H1 (cell line): ENCODE results near the gene BRCA1. TPM values are rescaled to one million over a fixed set of nuclear protein-coding genes. Genes with fewer than 3 reads are reported as not detected.

Source experiments
- CTCF ChIA-PET: fragments of 300-600 bp; sonication (Branson Sonifier 250); formaldehyde crosslinking; loops from one replicate; lab custom pipeline; 2021; ENCODE audit not compliant: partially characterized antibody; lab: Charles Lee
- POLR2A ChIA-PET: fragments of 300-600 bp; sonication (Branson Sonifier 250); formaldehyde crosslinking; loops from one replicate; lab custom pipeline; 2021; ENCODE audit warnings: inconsistent platforms; ENCODE audit not compliant: partially characterized antibody; lab: Charles Lee
- DNase-seq, 2 experiments: peaks; one replicate each; pipeline versions ENCODE4 v3.0.0 to v3.0.0-alpha.2; 2010 to 2022; ENCODE audit warnings: low spot score in 2 of 2, low read depth in 1 of 2, mixed read lengths in 1 of 2
- FAIRE-seq: peaks from 2 replicates; lab custom pipeline; 2011; peaks lifted over from hg19 to GRCh38; lab: Jason Lieb, UNC
- H2AFZ ChIP-seq: 2 replicates; pipeline ENCODE4 v1.8.1; 2012; ENCODE audit warnings: low read length, inconsistent platforms
- H2AK5ac ChIP-seq: 2 replicates; pipeline ENCODE4 v1.6.1; 2013; ENCODE audit warnings: low read depth, low read length
- H2BK120ac ChIP-seq: replicated peaks from 2 replicates; pipeline ENCODE3; 2013; ENCODE audit warnings: low read depth, low read length, inconsistent platforms
- H2BK12ac ChIP-seq: 2 replicates; pipeline ENCODE4 v1.6.1; 2013; ENCODE audit warnings: low read depth, low read length
- H2BK15ac ChIP-seq: 2 replicates; pipeline ENCODE4 v1.6.1; 2013; ENCODE audit warnings: low read length
- H2BK20ac ChIP-seq: 2 replicates; pipeline ENCODE4 v1.6.1; 2013; ENCODE audit warnings: low read length
- H2BK5ac ChIP-seq: 2 replicates; pipeline ENCODE4 v1.6.1; 2013; ENCODE audit warnings: low read depth, low read length
- H3K14ac ChIP-seq: 2 replicates; pipeline ENCODE4 v1.6.1; 2013; ENCODE audit warnings: inconsistent platforms; ENCODE audit not compliant: insufficient read length
- H3K18ac ChIP-seq: 2 replicates; pipeline ENCODE4 v1.6.1; 2013; ENCODE audit warnings: low read length; ENCODE audit errors: extremely low read depth
- H3K23ac ChIP-seq: 2 replicates; pipeline ENCODE4 v1.6.1; 2013; ENCODE audit warnings: inconsistent platforms; ENCODE audit not compliant: insufficient read length
- H3K23me2 ChIP-seq: 2 replicates; pipeline ENCODE4 v1.6.1; 2013; ENCODE audit warnings: low read depth, low read length
- H3K27ac ChIP-seq: 2 replicates; pipeline ENCODE4 v1.6.1; 2011; ENCODE audit warnings: low read depth, low read length, inconsistent platforms
- H3K27me3 ChIP-seq, 4 experiments: replicated peaks in 1 of 4; 1 replicate in 1 of 4; 2 replicates in 3 of 4; pipeline versions ENCODE4 v1.6.1 to v1.8.1; 2011 to 2013; ENCODE audit warnings: low read length in 3 of 4, mild to moderate bottlenecking in 3 of 4, inconsistent platforms in 2 of 4, mixed read lengths in 2 of 4, moderate library complexity in 1 of 4; ENCODE audit not compliant: control insufficient read depth in 3 of 4, insufficient read depth in 3 of 4; ENCODE audit errors: extremely low read depth in 1 of 4
- H3K36me3 ChIP-seq, 4 experiments: 2 replicates each; pipeline versions ENCODE4 v1.6.1 to v1.8.1; 2011 to 2013; ENCODE audit warnings: mild to moderate bottlenecking in 4 of 4, low read length in 3 of 4, moderate library complexity in 2 of 4, control low read depth in 1 of 4, inconsistent platforms in 1 of 4; ENCODE audit not compliant: insufficient read depth in 4 of 4, control insufficient read depth in 2 of 4
- H3K4ac ChIP-seq: replicated peaks from 2 replicates; pipeline ENCODE3; 2013; ENCODE audit warnings: low read length, low read depth, mixed read lengths, inconsistent platforms; ENCODE audit not compliant: insufficient read length
- H3K4me1 ChIP-seq, 4 experiments: replicated peaks in 1 of 4; 1 replicate in 1 of 4; 2 replicates in 3 of 4; pipeline versions ENCODE4 v1.6.1 to v1.8.1; 2011 to 2013; ENCODE audit warnings: low read length in 3 of 4, inconsistent platforms in 2 of 4, mixed read lengths in 1 of 4; ENCODE audit not compliant: insufficient read depth in 4 of 4, control insufficient read depth in 3 of 4
- H3K4me2 ChIP-seq, 2 experiments: 2 replicates each; pipeline versions ENCODE4 v1.6.1 to v1.8.1; 2011 to 2013; ENCODE audit warnings: low read depth in 2 of 2, low read length in 2 of 2, control low read depth in 1 of 2, inconsistent platforms in 1 of 2, mild to moderate bottlenecking in 1 of 2; ENCODE audit not compliant: insufficient read depth in 1 of 2
- H3K4me3 ChIP-seq, 4 experiments: fragments of 200-600, 300-600 bp in 1 of 4; sonication (generic), shearing (Covaris generic), sonication (Bioruptor Twin) in 1 of 4; 2 replicates each; pipeline versions ENCODE4 v1.5.1 to v1.8.1; 2011 to 2016; ENCODE audit warnings: low read length in 4 of 4, low read depth in 3 of 4, control low read depth in 2 of 4, inconsistent platforms in 2 of 4, mild to moderate bottlenecking in 2 of 4, mixed read lengths in 1 of 4, moderate library complexity in 1 of 4; ENCODE audit not compliant: insufficient read depth in 2 of 4; ENCODE audit errors: extremely low read depth in 1 of 4
- H3K56ac ChIP-seq: replicated peaks from 2 replicates; pipeline ENCODE3; 2013; ENCODE audit warnings: low read depth, mild to moderate bottlenecking, mixed read lengths, low read length, inconsistent platforms; ENCODE audit not compliant: insufficient read length
- H3K79me1 ChIP-seq: 2 replicates; pipeline ENCODE4 v1.6.1; 2013; ENCODE audit warnings: low read depth, low read length, control low read depth
- H3K79me2 ChIP-seq, 2 experiments: 2 replicates each; pipeline versions ENCODE4 v1.6.1 to v1.8.1; 2012 to 2013; ENCODE audit warnings: low read length in 2 of 2, mild to moderate bottlenecking in 2 of 2, inconsistent platforms in 1 of 2; ENCODE audit not compliant: insufficient read depth in 2 of 2, control insufficient read depth in 1 of 2
- H3K9ac ChIP-seq, 4 experiments: replicated peaks in 1 of 4; 1 replicate in 1 of 4; 2 replicates in 3 of 4; pipeline versions ENCODE4 v1.6.1 to v1.8.1; 2011 to 2013; ENCODE audit warnings: low read depth in 3 of 4, low read length in 3 of 4, control low read depth in 2 of 4, mild to moderate bottlenecking in 2 of 4, moderate library complexity in 2 of 4, inconsistent platforms in 1 of 4; ENCODE audit errors: extremely low read depth in 1 of 4
- H3K9me3 ChIP-seq, 2 experiments: 2 replicates each; pipeline versions ENCODE4 v1.6.1 to v1.8.1; 2012 to 2013; ENCODE audit warnings: mild to moderate bottlenecking in 2 of 2, moderate library complexity in 2 of 2, control low read depth in 1 of 2, inconsistent platforms in 1 of 2, low read depth in 1 of 2, low read length in 1 of 2, mixed read lengths in 1 of 2; ENCODE audit not compliant: insufficient read depth in 2 of 2
- H4K20me1 ChIP-seq, 2 experiments: replicated peaks in 1 of 2; 2 replicates each; pipeline versions ENCODE3 to v1.8.1; 2011 to 2013; ENCODE audit warnings: inconsistent platforms in 2 of 2, low read length in 2 of 2, mild to moderate bottlenecking in 1 of 2; ENCODE audit not compliant: insufficient read depth in 2 of 2, control insufficient read depth in 1 of 2
- H4K5ac ChIP-seq: 2 replicates; pipeline ENCODE4 v1.6.1; 2013; ENCODE audit warnings: low read length, low read depth, mixed read lengths, inconsistent platforms; ENCODE audit not compliant: insufficient read length
- H4K8ac ChIP-seq: 2 replicates; pipeline ENCODE4 v1.8.0; 2013; ENCODE audit warnings: mild to moderate bottlenecking, moderate library complexity, low read length, inconsistent platforms; ENCODE audit not compliant: insufficient read depth; ENCODE audit errors: extremely low read depth
- H4K91ac ChIP-seq: replicated peaks from 2 replicates; pipeline ENCODE3; 2013; ENCODE audit warnings: low read length, mixed read lengths, inconsistent platforms; ENCODE audit not compliant: insufficient read length
- NANOG ChIP-seq: IDR thresholded peaks from 2 replicates; pipeline ENCODE4 v1.6.1; 2011; ENCODE audit warnings: low read length, low read depth, mild to moderate bottlenecking, inconsistent platforms; ENCODE audit not compliant: insufficient read depth, poor library complexity, severe bottlenecking
- TCF12 ChIP-seq: IDR thresholded peaks from 2 replicates; pipeline ENCODE4 v1.6.1; 2011; ENCODE audit warnings: low read depth, mild to moderate bottlenecking, low read length
- WGBS, 2 experiments: shearing (Covaris generic) in 1 of 2; methylation state at CpG; one replicate each; pipeline versions ENCODE4 v1.1.6 to v1.1.7; 2013 to 2015; ENCODE audit warnings: low lambda C conversion rate in 2 of 2, mixed read lengths in 2 of 2, inconsistent platforms in 1 of 2, low coverage in 1 of 2, missing lambda C conversion rate in 1 of 2; ENCODE audit not compliant: insufficient replicate concordance in 2 of 2, insufficient coverage in 1 of 2, insufficient read length in 1 of 2; ENCODE audit errors: extremely low coverage in 1 of 2, missing lambda C conversion rate in 1 of 2; 5-methylcytosine and 5-hydroxymethylcytosine counted together
- polyA plus RNA-seq, 7 experiments: library from polyadenylated mRNA; depleted of rRNA in 3 of 7; stranded (reverse) in 5 of 7; unstranded in 2 of 7; fragments of >200 nt in 5 of 7; fragments of 200-250 nt in 2 of 7; gene quantifications; 1 replicate in 5 of 7; 2 replicates in 1 of 7; 4 replicates in 1 of 7; pipeline versions ENCODE4 v1.2.1 to v1.2.3, GENCODE V29; 2011 to 2013; ENCODE audit warnings: missing spikeins in 2 of 7, mixed read lengths in 2 of 7
- total RNA-seq: library from RNA; stranded (reverse); fragmentation: NEBNext Ultra II Directional; extraction: Animal tissue kit (Norgen Biotek cat#: 25700); gene quantifications from 2 replicates; pipeline ENCODE4 v1.2.1, GENCODE V29; 2021

The BRCA1 gene
- total and polyA plus RNA-seq, 2 of the 8 experiments (the other 6 are each of a cell fraction or from before 2014, with no cell fraction given) = 30.7 to 39.2 TPM

GRCh38 chr17:43044024-43044423 is 81.1 kb downstream of the BRCA1 start:
- Histone ChIP-seq H3K4me1 (peaks cover 1 to 32% (median 22%) of the 10 kb centered on the region in 4 experiments), H3K79me1 (no peaks in the 10 kb centered on the region), H2BK20ac (no peak overlapping the region), H4K8ac (no peak overlapping the region), H3K27me3 (no peaks in the 10 kb centered on the region), H2BK15ac (no peak overlapping the region), H3K9me3 (no peaks in the 10 kb centered on the region), H3K79me2 (no peaks in the 10 kb centered on the region), H3K4me3 (no peak overlapping the region), H3K56ac (no peak overlapping the region), H4K91ac (no peak overlapping the region), H3K23ac (no peak overlapping the region), H2BK5ac (no peak overlapping the region), H3K14ac (no peak overlapping the region), H3K27ac (no peak overlapping the region), H4K20me1 (no peaks in the 10 kb centered on the region), H3K36me3 (peaks cover under 1 to 4% (median 2%) of the 10 kb centered on the region in 4 experiments; a peak in 4 of 8 replicates), H3K18ac (no peak overlapping the region), H2AFZ (no peak overlapping the region), H4K5ac (no peak overlapping the region), H2BK120ac (no peak overlapping the region), H3K23me2 (no peaks in the 10 kb centered on the region), H3K4ac (no peak overlapping the region), H3K4me2 (no peak overlapping the region), H2AK5ac (no peak overlapping the region), H3K9ac (no peak overlapping the region), H2BK12ac (no peak overlapping the region)
- TF ChIP-seq NANOG (no peak), TCF12 (no peak)
- DNase-seq (no peak), FAIRE-seq (no peak)
- WGBS, 2 experiments = 91% methylated on average over 4 of the region's 4 CpGs; no CpG with 5 or more reads in 1 of the 2 experiments
- CTCF ChIA-PET = interaction anchor here (1.0 to 3.1 kb wide), 5 partner anchors 9 to 38 kb away, joined by 3 to 21 read pairs (median 4); no protein-coding TSS in a partner anchor
- POLR2A ChIA-PET = interaction anchor here (1.1 to 2.0 kb wide), 3 partner anchors 9 to 46 kb away, joined by 3 to 8 read pairs (median 4); partner anchors contain the start of gene RPL27
